GM21390 (cell line): Measurements from ENCODE around the gene C1orf50.

Experiments
- ATAC-seq: cut with Tn5 transposase; IDR thresholded peaks from one replicate; pipeline ENCODE4 v1.9.1; 2021; ENCODE audit not compliant: unreplicated experiment

Gene C1orf50

DNA sequence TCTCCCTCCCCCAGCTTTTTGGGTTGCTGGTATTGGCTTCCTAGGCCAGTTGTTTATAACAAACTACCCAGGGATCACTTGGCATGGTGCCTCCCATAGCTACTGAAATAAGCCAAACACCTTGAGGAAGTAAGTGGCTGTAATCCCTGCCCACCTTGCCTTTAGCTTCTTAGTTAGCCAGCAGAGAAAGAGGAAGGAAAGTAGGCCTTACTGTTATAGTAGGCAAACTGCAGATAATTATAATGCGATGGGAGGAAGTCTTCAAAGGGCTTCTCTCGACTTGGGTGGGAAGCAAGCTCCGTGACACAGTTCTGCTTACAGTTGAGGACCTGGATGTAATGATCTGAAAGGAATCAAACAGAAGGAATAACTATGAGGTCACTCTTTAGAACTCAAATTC is 8.4 kb upstream of the C1orf50 start:
- no peak for ATAC-seq

DNA sequence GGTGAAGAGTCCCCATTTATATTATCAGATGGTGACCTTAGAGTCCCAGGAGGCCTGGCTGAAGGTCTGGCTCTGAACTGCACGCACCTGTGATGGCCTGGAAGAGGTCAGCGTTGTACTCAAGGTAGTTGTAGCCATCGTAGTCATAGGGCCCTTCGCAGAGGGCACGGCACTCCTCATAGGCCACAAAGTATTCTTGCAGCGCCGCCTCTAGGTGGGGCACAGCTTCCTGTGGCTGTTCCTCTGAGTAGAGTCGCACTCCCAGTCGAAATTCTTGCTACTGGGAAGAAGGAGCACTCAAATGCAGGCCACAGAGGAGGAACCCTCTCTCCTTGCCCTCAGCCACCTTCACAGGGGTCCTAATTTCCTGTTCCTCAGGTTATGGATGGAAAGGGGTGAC is 7.9 kb upstream of the C1orf50 start:
- no peak for ATAC-seq

GRCh38 chr1:42761567-42761966 is 5.5 kb upstream of the C1orf50 start:
- no peak for ATAC-seq

- ATAC-seq, result no peak
Observed at GRCh38 chr1:42762269-42762668, 4.8 kb upstream of the C1orf50 start.

GRCh38 chr1:42765269-42765668 is 1.8 kb upstream of the C1orf50 start:
- no peak for ATAC-seq

- peak; percentile 26 for ATAC-seq
Observed at GRCh38 chr1:42765832-42766740, 963 bp upstream of the C1orf50 start.

- ATAC-seq, result peak; percentile 23
Observed at GRCh38 chr1:42767510-42768000, 506 bp downstream of the C1orf50 start.

DNA sequence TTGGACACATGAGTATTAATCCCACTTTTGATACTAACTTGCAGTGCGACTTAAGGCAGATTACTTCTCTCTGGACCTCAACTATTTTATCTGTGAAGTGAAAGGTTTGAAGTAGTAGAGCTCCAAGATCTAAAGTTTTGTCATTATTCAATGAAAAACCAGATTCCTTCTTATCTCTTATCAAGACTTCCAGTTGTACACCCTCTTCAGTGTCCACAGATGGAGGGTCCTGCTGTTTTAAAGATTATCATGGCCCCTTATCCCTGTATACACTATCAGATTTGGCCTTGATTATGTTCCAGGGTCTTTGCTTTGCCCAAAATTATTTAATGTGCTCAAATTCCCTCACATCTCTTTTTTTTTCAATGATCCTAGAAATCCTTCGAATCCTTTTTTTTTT is 1.1 kb downstream of the C1orf50 start:
- no peak for ATAC-seq

DNA sequence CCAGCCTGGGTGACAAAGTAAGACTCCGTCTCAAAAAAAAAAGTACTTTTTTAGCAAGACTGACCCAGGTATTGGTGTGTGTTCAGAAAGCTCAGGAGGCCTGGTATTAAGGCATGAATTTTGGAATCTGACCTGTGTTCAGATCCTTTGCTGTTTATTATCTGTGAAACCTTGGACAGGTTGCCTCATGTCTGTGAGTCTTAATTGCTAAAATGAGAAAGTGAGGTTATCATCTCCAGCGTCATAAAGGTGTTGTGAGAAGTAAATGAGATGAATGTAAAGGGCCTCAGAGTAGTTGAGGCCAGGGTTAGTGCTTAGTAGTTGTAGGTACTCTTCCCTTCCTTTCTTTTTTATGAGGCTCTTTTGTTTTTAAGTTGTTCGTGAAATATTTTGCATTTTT is 2.8 kb downstream of the C1orf50 start:
- no peak for ATAC-seq

DNA sequence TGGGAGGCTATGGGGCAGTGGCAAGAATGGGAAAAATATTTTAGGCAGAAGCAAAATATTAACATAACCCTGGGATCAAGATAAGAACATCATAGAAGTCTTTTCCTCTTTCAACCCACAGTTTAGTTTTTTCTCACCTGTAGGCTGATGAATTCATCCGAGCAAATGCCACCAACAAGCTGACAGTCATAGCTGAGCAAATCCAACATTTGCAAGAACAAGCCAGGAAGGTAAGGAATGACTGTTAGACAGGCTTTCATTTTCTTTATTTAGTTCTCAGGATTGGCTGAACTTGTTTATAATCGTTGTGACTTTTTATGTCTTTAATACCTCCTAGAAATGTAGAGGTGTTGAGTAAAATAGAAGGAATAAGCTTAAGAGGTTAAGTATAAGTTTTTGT is 6.4 kb downstream of the C1orf50 start:
- ATAC-seq, result no peak

DNA sequence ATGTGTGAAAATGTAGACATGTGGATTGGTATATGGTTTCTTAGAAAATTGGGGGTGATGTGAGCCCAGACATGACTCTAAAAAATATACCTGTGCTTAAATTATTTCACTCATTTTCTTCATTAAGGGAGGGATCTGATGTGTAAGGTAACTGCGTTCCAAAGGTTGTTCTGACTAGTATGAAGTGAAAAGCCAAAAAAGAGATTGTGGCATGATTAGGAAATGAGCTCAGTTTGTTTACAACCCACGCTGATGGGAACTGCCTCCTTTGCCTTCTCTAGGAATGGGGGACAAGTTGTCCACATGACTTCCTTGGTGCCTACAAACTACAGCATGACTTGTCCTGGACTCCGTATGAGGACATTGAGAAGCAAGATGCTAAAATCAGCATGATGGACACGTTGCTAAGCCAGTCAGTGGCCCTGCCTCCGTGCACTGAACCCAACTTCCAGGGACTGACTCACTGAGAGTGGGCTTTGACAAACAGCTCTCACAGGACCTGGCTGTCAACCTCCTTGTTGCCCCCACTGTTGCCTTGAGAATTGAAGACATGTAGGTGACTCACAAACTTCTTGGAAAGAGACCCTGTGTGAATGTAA is 8.0 kb downstream of the C1orf50 start:
- no peak for ATAC-seq

DNA sequence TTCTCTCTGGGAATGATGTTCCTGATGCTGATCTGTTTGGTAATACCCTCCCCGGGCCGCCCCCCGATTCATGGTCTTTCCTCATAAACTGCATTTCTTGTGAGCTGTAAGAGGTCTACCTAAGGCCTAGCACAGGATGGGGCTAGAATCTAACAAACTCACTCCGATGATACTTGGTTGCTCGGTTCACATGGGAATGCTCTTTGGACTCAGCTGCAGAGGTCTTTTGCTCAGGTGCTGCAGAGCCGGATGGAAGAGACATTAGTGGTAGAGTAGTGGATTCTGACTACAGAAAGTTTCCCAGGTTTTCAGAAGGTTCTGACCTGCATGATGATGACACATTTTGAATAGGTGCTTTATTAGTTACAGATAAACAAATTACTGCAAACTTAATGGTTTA is 9.5 kb downstream of the C1orf50 start:
- no peak for ATAC-seq

DNA sequence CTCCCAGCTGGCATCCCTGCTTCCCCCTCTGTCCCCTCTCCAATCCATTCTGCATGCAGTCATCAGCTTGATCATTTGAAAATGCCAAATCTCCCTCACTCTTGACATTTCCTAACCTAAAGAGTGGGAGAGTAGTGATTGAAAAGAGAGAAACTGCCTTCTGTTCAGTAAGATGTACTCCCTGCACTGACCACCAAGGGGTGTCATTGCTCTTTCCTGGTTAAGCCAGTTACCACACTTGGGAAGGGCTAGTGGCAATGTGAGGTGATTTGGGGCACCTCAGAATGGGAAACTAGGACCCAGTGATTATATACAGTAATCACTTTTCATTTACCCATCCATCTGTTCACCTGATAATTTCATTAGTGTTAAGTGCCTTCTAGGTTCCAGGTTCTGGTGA is 10.8 kb downstream of the C1orf50 start:
- no peak for ATAC-seq

DNA sequence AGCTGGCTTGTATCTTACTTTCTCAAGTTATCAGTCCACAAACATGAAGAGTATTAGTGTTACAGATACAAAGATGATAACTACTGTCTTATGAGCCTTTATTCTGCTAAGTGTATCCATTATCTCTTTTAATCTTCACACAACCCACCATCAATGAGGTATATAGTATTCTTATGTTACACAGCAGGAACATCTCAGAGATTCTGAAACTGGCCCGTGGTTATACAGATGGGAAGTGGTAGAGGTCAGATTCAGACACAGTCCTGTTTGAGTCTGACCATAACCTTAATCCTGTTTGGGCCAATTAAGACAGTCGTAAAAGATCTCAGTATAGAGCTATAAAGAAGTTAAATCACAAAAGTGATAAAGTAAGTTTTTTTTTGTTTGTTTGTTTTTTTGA is 12.7 kb downstream of the C1orf50 start:
- ATAC-seq, result no peak

- no peak for ATAC-seq
Observed at GRCh38 chr1:42780176-42780575, 13.1 kb downstream of the C1orf50 start.

- ATAC-seq, result no peak
Observed at GRCh38 chr1:42783092-42783491, 16.0 kb downstream of the C1orf50 start.

DNA sequence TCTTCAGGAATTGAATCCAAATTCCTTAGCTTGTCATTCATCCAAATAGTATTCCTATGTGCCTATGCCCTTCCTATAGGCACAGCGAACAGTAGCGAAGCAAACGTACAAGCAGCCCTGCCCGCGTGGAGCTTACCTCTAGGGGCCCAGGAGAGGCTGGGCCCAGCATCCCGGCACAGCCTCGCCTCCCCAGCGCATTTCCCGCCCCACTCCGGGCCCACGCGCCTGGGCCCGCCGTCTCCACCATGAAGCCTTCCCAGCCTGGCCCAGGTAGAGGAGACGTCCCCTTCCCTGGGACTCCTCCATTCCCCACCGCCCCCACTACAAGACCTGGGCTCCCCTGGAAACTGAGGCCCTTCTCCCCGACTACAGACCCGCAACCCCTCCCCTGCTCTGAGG is 17.5 kb downstream of the C1orf50 start:
- no peak for ATAC-seq

- ATAC-seq, result no peak
Observed at GRCh38 chr1:42784946-42785693, 18.1 kb downstream of the C1orf50 start, which contains the start of gene TMEM269. TSS of gene TMEM269 (plus strand) at chr1:42784991. CDS start at chr1:42789894, 4,903 bp downstream.

- ATAC-seq, result no peak
Observed at GRCh38 chr1:42786097-42786496, 19.0 kb downstream of the C1orf50 start.

DNA sequence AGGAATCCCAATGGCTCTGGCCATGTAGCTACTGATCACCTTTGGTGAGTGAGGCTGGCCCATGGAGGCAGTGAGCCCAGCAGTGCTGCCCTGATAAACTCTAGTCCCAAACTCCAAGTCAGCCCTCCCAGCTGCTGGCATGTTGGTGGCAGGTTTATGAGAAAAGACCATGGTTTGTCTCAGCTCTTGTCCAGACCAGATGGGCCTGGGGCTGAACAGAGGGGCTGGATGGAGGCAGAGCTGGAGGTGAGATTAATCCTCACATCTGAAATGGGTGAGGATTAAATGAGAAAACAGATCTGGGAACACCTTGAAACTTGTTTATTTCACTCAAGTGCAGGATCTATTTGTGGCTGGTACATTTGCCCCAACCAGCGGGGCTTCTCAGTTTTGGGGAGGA is 21.0 kb downstream of the C1orf50 start:
- no peak for ATAC-seq

DNA sequence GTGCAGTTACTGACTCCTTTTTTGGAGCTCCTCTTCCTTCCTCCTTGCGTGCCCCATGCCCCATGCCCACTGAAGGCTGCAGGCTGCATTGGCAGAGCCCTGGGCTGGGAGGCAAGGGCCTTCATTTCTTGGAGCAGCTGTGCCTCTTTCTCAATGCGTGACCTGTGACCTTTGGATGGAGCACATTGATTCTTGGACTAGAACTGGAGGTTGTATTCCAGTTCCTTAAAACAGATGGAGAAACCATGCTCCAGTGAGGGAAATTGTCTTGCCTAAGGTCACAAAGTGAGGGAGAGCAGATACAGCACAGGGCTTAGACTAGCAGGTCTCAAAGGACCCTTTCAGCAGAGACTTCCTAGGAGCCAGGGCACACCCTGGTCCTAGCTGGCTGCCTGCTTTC is 26.8 kb downstream of the C1orf50 start:
- no peak for ATAC-seq

DNA sequence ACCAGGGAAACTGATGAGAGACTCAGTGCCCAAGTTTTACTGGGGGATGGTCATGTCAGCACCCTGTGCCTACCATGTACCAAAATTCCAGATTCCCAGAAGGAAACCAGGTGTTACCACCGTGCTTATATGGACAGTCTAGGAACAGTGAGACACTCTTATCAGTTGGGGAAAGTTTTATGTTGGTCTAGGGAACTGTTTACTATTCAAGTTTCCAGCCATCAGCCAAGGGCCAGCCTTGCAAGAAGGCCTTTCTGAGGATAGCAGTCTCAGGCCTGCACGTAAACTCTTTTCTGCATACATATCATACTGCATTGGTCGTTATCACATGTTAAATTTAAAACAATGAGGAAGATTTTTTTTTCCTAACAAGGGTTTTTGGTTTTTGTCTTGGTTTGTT is 30.4 kb downstream of the C1orf50 start:
- ATAC-seq, result no peak
